GM23338 (cell line): ENCODE measurements around the gene ARRB1. TPM values are rescaled to one million over a fixed set of nuclear protein-coding genes. Genes with fewer than 3 reads are reported as not detected.

ENCODE experiments used
- ATAC-seq: fragments of 200-7000 bp; cut with Tn5 transposase; 3 replicates; pipeline ENCODE4 v1.9.1; 2020
- DNase-seq: peaks from one replicate; pipeline ENCODE4 v3.0.0-alpha.2; 2015; ENCODE audit warnings: low spot score
- H2AFZ ChIP-seq: fragments of 200-600 bp; sonication (generic); 2 replicates; pipeline ENCODE4 v1.8.0; 2016; ENCODE audit warnings: antibody characterized with exemption, mild to moderate bottlenecking, moderate library complexity
- H3F3A ChIP-seq: fragments of 200-600 bp; sonication (generic); replicated peaks from 2 replicates; pipeline ENCODE4 v1.8.0; 2017; ENCODE audit warnings: antibody characterized with exemption, mixed run types, low read depth
- H3K27ac ChIP-seq: fragments of 200-600 bp; sonication (generic); 2 replicates; pipeline ENCODE4 v1.6.1; 2016; ENCODE audit warnings: low read depth
- H3K27me3 ChIP-seq: fragments of 200-600 bp; sonication (generic); 2 replicates; pipeline ENCODE4 v1.8.0; 2016; ENCODE audit warnings: mild to moderate bottlenecking, mixed run types, moderate library complexity; ENCODE audit not compliant: insufficient read depth
- H3K36me3 ChIP-seq: fragments of 200-600 bp; sonication (generic); 2 replicates; pipeline ENCODE4 v1.8.0; 2016; ENCODE audit warnings: mild to moderate bottlenecking; ENCODE audit not compliant: insufficient read depth
- H3K4me1 ChIP-seq: fragments of 200-600 bp; sonication (generic); 2 replicates; pipeline ENCODE4 v1.8.0; 2016; ENCODE audit warnings: mild to moderate bottlenecking, moderate library complexity; ENCODE audit not compliant: insufficient read depth
- H3K4me2 ChIP-seq: fragments of 200-600 bp; sonication (generic); 2 replicates; pipeline ENCODE4 v1.7.1; 2017; ENCODE audit warnings: mixed run types
- H3K4me3 ChIP-seq: fragments of 200-600 bp; sonication (generic); 2 replicates; pipeline ENCODE4 v1.6.1; 2016; ENCODE audit warnings: mixed run types
- H3K79me2 ChIP-seq: fragments of 200-600 bp; sonication (generic); replicated peaks from 2 replicates; pipeline ENCODE4 v1.8.0; 2017; ENCODE audit warnings: mild to moderate bottlenecking; ENCODE audit not compliant: insufficient read depth
- H3K9me2 ChIP-seq: fragments of 200-600 bp; sonication (generic); 2 replicates; pipeline ENCODE4 v1.8.0; 2017; ENCODE audit not compliant: insufficient read depth
- H4K20me1 ChIP-seq: fragments of 200-600 bp; sonication (generic); replicated peaks from 2 replicates; pipeline ENCODE4 v1.8.0; 2017; ENCODE audit warnings: mild to moderate bottlenecking; ENCODE audit not compliant: insufficient read depth
- H3K27ac Mint-ChIP-seq: 2 replicates; pipeline ENCODE4 v1.8.0; 2020; ENCODE audit warnings: inconsistent platforms, mild to moderate bottlenecking, moderate library complexity, mixed read lengths
- H3K27me3 Mint-ChIP-seq: 3 replicates; pipeline ENCODE4 v1.8.0; 2022; ENCODE audit warnings: low read depth, mild to moderate bottlenecking, moderate library complexity, mixed read lengths, inconsistent platforms; ENCODE audit not compliant: insufficient read depth, poor library complexity
- H3K36me3 Mint-ChIP-seq: 3 replicates; pipeline ENCODE4 v1.8.0; 2021; ENCODE audit warnings: low read depth, mild to moderate bottlenecking, inconsistent platforms, moderate library complexity, mixed read lengths
- H3K4me1 Mint-ChIP-seq: 3 replicates; pipeline ENCODE4 v1.8.0; 2020; ENCODE audit warnings: mild to moderate bottlenecking, inconsistent platforms, mixed read lengths
- H3K4me3 Mint-ChIP-seq: 3 replicates; pipeline ENCODE4 v1.8.0; 2021; ENCODE audit warnings: moderate library complexity, mild to moderate bottlenecking, inconsistent platforms, mixed read lengths
- H3K9me3 Mint-ChIP-seq: 3 replicates; pipeline ENCODE4 v1.8.0; 2020; ENCODE audit warnings: moderate library complexity, mild to moderate bottlenecking, inconsistent platforms, mixed read lengths
- CREB1 ChIP-seq: fragments of 250-450 bp; sonication (Bioruptor Pico); IDR thresholded peaks from 2 replicates; pipeline ENCODE4 v1.5.0; 2020; ENCODE audit warnings: low read depth, mild to moderate bottlenecking, moderate library complexity
- EZH2 ChIP-seq: fragments of 200-600 bp; sonication (generic); IDR thresholded peaks from one replicate; pipeline ENCODE4 v1.8.0; 2017; ENCODE audit warnings: antibody characterized with exemption, mild to moderate bottlenecking, low read depth; ENCODE audit not compliant: unreplicated experiment
- EZH2phosphoT487 ChIP-seq: fragments of 200-600 bp; sonication (generic); IDR thresholded peaks from one replicate; pipeline ENCODE4 v1.8.1; 2018; ENCODE audit warnings: antibody characterized with exemption; ENCODE audit not compliant: unreplicated experiment
- JUNB ChIP-seq: IDR thresholded peaks from one replicate; pipeline ENCODE4 v1.6.1; 2016; ENCODE audit warnings: antibody characterized with exemption; ENCODE audit not compliant: unreplicated experiment
- NANOG ChIP-seq: IDR thresholded peaks from 2 replicates; pipeline ENCODE4 v1.6.1; 2016; ENCODE audit warnings: antibody characterized with exemption, borderline replicate concordance
- POLR2AphosphoS5 ChIP-seq: IDR thresholded peaks from 2 replicates; pipeline ENCODE4 v1.6.1; 2016; ENCODE audit warnings: antibody characterized with exemption, low read depth
- STAT1 ChIP-seq: IDR thresholded peaks from one replicate; pipeline ENCODE4 v1.6.1; 2016; ENCODE audit warnings: antibody characterized with exemption; ENCODE audit not compliant: unreplicated experiment
- ZNF114 ChIP-seq: fragments of 250-450 bp; sonication (Bioruptor Pico); IDR thresholded peaks from 2 replicates; pipeline ENCODE4 v1.5.0; 2020; ENCODE audit warnings: mild to moderate bottlenecking, moderate library complexity
- ZNF331 ChIP-seq: fragments of 250-450 bp; sonication (Bioruptor Pico); IDR thresholded peaks from 2 replicates; pipeline ENCODE4 v1.5.0; 2020; ENCODE audit warnings: low read depth, mild to moderate bottlenecking, moderate library complexity
- polyA plus RNA-seq: library from polyadenylated mRNA; unstranded; fragments of >200 nt; fragmentation: Nextera tagmentation; extraction: Ambion mirVana; gene quantifications from 2 replicates; pipeline ENCODE4 v1.2.1, GENCODE V29; 2016
- total RNA-seq: library from RNA; depleted of rRNA; stranded (reverse); fragments of >200 nt; shearing (Covaris generic); gene quantifications from 2 replicates; pipeline ENCODE4 v1.2.3, GENCODE V29; 2014
- TF ChIP-seq, protein P1 (sequence below): IDR thresholded peaks from 2 replicates; pipeline ENCODE4 v1.6.1; 2016; ENCODE audit warnings: antibody characterized with exemption
- TF ChIP-seq, protein P2 (sequence below): IDR thresholded peaks from one replicate; pipeline ENCODE4 v1.6.1; 2018; ENCODE audit warnings: antibody characterized with exemption; ENCODE audit not compliant: unreplicated experiment
- TF ChIP-seq, protein P3 (sequence below), 2 experiments: fragments of 200-600 bp in 1 of 2; sonication (generic) in 1 of 2; conservative IDR thresholded peaks; 2 replicates each; pipeline versions ENCODE4 v1.5.1 to v1.6.1; 2016 to 2017; ENCODE audit warnings: antibody characterized with exemption in 2 of 2, low read depth in 2 of 2, mild to moderate bottlenecking in 2 of 2, moderate library complexity in 1 of 2
- TF ChIP-seq, protein P4 (sequence below): fragments of 250-450 bp; sonication (Bioruptor Pico); IDR thresholded peaks from 2 replicates; pipeline ENCODE4 v1.5.0; 2020; ENCODE audit warnings: mild to moderate bottlenecking, moderate library complexity

The ARRB1 gene
- total and polyA plus RNA-seq, 2 experiments from 2014 or later: 6.3 to 11.1 TPM

DNA sequence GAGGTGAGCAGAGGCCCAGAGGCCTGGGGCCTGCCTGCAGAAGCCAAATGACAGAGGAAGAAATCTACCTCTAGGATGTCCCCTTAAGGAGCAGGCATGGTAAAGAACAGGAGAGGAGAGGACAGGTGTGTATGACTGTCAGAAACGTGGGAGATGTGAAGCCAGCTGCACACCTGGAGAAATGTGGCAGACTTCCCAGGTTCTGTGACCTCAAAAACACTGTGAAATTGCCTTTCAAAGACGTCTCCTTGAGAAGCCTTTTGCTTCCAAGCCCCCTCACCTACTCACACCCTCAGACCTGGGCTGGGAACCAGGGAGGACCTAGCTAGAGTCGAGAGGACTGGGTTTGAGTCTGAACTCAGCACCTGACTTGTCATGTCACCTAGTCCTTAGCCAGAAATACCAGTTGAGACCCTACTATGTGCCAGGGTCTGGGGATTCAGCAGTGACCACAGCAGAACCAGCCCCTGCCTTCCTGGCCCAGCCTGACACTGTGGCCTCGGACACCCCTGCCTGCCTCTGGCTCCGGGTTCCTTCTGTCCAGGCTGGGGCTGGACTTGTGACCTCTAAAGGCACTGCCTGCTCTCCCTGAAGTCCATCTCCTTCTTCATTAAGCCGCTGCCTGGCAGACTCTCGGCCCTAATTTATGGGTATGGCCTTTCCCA, 105.3 kb downstream of the ARRB1 start:
- DNase-seq (no peak), ATAC-seq (no peak)
- H3K9me3 Mint-ChIP-seq: no peaks in the 10 kb centered on the region; the same call in 2 of the 3 replicates
- 0 out of 2 replicates have a peak, but pooled peaks cover 2% of the 10 kb centered on the region for H3K9me2 ChIP-seq
- no peak overlapping the region for H3K27ac Mint-ChIP-seq
- H3K4me1 Mint-ChIP-seq: peaks cover 5% of the 10 kb centered on the region; the same call in 2 of the 3 replicates
- TF ChIP-seq POLR2AphosphoS5: no peak
- TF ChIP-seq JUNB: no peak
- TF ChIP-seq, protein P1, sequence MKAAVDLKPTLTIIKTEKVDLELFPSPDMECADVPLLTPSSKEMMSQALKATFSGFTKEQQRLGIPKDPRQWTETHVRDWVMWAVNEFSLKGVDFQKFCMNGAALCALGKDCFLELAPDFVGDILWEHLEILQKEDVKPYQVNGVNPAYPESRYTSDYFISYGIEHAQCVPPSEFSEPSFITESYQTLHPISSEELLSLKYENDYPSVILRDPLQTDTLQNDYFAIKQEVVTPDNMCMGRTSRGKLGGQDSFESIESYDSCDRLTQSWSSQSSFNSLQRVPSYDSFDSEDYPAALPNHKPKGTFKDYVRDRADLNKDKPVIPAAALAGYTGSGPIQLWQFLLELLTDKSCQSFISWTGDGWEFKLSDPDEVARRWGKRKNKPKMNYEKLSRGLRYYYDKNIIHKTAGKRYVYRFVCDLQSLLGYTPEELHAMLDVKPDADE: no peak
- TF ChIP-seq, protein P2, sequence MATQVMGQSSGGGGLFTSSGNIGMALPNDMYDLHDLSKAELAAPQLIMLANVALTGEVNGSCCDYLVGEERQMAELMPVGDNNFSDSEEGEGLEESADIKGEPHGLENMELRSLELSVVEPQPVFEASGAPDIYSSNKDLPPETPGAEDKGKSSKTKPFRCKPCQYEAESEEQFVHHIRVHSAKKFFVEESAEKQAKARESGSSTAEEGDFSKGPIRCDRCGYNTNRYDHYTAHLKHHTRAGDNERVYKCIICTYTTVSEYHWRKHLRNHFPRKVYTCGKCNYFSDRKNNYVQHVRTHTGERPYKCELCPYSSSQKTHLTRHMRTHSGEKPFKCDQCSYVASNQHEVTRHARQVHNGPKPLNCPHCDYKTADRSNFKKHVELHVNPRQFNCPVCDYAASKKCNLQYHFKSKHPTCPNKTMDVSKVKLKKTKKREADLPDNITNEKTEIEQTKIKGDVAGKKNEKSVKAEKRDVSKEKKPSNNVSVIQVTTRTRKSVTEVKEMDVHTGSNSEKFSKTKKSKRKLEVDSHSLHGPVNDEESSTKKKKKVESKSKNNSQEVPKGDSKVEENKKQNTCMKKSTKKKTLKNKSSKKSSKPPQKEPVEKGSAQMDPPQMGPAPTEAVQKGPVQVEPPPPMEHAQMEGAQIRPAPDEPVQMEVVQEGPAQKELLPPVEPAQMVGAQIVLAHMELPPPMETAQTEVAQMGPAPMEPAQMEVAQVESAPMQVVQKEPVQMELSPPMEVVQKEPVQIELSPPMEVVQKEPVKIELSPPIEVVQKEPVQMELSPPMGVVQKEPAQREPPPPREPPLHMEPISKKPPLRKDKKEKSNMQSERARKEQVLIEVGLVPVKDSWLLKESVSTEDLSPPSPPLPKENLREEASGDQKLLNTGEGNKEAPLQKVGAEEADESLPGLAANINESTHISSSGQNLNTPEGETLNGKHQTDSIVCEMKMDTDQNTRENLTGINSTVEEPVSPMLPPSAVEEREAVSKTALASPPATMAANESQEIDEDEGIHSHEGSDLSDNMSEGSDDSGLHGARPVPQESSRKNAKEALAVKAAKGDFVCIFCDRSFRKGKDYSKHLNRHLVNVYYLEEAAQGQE: no peak
- TF ChIP-seq, protein P3, sequence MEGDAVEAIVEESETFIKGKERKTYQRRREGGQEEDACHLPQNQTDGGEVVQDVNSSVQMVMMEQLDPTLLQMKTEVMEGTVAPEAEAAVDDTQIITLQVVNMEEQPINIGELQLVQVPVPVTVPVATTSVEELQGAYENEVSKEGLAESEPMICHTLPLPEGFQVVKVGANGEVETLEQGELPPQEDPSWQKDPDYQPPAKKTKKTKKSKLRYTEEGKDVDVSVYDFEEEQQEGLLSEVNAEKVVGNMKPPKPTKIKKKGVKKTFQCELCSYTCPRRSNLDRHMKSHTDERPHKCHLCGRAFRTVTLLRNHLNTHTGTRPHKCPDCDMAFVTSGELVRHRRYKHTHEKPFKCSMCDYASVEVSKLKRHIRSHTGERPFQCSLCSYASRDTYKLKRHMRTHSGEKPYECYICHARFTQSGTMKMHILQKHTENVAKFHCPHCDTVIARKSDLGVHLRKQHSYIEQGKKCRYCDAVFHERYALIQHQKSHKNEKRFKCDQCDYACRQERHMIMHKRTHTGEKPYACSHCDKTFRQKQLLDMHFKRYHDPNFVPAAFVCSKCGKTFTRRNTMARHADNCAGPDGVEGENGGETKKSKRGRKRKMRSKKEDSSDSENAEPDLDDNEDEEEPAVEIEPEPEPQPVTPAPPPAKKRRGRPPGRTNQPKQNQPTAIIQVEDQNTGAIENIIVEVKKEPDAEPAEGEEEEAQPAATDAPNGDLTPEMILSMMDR (conservative IDR thresholded peaks at IDR 0.05; ENCODE audit: low read depth in 2 of 2): no peak
- no peak for TF ChIP-seq EZH2
- TF ChIP-seq NANOG: no peak
- no peak for TF ChIP-seq STAT1
- no peak for TF ChIP-seq CREB1
- TF ChIP-seq, protein P4, sequence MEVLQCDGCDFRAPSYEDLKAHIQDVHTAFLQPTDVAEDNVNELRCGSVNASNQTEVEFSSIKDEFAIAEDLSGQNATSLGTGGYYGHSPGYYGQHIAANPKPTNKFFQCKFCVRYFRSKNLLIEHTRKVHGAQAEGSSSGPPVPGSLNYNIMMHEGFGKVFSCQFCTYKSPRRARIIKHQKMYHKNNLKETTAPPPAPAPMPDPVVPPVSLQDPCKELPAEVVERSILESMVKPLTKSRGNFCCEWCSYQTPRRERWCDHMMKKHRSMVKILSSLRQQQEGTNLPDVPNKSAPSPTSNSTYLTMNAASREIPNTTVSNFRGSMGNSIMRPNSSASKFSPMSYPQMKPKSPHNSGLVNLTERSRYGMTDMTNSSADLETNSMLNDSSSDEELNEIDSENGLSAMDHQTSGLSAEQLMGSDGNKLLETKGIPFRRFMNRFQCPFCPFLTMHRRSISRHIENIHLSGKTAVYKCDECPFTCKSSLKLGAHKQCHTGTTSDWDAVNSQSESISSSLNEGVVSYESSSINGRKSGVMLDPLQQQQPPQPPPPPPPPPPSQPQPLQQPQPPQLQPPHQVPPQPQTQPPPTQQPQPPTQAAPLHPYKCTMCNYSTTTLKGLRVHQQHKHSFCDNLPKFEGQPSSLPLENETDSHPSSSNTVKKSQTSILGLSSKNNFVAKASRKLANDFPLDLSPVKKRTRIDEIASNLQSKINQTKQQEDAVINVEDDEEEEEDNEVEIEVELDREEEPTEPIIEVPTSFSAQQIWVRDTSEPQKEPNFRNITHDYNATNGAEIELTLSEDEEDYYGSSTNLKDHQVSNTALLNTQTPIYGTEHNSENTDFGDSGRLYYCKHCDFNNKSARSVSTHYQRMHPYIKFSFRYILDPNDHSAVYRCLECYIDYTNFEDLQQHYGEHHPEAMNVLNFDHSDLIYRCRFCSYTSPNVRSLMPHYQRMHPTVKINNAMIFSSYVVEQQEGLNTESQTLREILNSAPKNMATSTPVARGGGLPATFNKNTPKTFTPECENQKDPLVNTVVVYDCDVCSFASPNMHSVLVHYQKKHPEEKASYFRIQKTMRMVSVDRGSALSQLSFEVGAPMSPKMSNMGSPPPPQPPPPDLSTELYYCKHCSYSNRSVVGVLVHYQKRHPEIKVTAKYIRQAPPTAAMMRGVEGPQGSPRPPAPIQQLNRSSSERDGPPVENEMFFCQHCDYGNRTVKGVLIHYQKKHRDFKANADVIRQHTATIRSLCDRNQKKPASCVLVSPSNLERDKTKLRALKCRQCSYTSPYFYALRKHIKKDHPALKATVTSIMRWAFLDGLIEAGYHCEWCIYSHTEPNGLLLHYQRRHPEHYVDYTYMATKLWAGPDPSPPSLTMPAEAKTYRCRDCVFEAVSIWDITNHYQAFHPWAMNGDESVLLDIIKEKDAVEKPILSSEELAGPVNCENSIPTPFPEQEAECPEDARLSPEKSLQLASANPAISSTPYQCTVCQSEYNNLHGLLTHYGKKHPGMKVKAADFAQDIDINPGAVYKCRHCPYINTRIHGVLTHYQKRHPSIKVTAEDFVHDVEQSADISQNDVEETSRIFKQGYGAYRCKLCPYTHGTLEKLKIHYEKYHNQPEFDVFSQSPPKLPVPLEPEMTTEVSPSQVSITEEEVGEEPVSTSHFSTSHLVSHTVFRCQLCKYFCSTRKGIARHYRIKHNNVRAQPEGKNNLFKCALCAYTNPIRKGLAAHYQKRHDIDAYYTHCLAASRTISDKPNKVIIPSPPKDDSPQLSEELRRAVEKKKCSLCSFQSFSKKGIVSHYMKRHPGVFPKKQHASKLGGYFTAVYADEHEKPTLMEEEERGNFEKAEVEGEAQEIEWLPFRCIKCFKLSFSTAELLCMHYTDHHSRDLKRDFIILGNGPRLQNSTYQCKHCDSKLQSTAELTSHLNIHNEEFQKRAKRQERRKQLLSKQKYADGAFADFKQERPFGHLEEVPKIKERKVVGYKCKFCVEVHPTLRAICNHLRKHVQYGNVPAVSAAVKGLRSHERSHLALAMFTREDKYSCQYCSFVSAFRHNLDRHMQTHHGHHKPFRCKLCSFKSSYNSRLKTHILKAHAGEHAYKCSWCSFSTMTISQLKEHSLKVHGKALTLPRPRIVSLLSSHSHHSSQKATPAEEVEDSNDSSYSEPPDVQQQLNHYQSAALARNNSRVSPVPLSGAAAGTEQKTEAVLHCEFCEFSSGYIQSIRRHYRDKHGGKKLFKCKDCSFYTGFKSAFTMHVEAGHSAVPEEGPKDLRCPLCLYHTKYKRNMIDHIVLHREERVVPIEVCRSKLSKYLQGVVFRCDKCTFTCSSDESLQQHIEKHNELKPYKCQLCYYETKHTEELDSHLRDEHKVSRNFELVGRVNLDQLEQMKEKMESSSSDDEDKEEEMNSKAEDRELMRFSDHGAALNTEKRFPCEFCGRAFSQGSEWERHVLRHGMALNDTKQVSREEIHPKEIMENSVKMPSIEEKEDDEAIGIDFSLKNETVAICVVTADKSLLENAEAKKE: no peak
- no peak for TF ChIP-seq ZNF331 (CRISPR knock-in tag)
- TF ChIP-seq EZH2phosphoT487: no peak
- no peak for TF ChIP-seq ZNF114
- H3K4me2 ChIP-seq: no peak overlapping the region
- no peaks in the 10 kb centered on the region for H3K4me1 ChIP-seq
- no peak overlapping the region for H3K27ac ChIP-seq
- no peaks in the 10 kb centered on the region for H4K20me1 ChIP-seq
- no peak overlapping the region for H3K4me3 ChIP-seq
- H3K36me3 Mint-ChIP-seq: no peaks in the 10 kb centered on the region
- H2AFZ ChIP-seq: no peak overlapping the region
- no peaks in the 10 kb centered on the region for H3K79me2 ChIP-seq
- H3K36me3 ChIP-seq: no peaks in the 10 kb centered on the region
- H3K4me3 Mint-ChIP-seq: no peak overlapping the region
- peaks cover 36% of the 10 kb centered on the region for H3K27me3 ChIP-seq
- peaks cover 38% of the 10 kb centered on the region for H3K27me3 Mint-ChIP-seq
- H3F3A ChIP-seq: no peaks in the 10 kb centered on the region
